ENCODE measurements around the gene ABHD3.
"Not testable (repeated sequence)": the region's sequence is repeated elsewhere in the genome, so short reads cannot be mapped to it uniquely, and the experiment has no call there.

Gene ABHD3

GRCh38 chr18:21663578-21663977 is 41.0 kb downstream of the ABHD3 start:
- H3K36me3 ChIP-seq (ENCODE audit: control insufficient read depth, insufficient read depth, low read length): no peaks in the 10 kb centered on the region
- no peaks in the 10 kb centered on the region for H3K27me3 ChIP-seq (ENCODE audit: control insufficient read depth, insufficient read depth, low read length)
- H3K27ac ChIP-seq (ENCODE audit: low read depth, low read length): no peak overlapping the region
- H3K9ac ChIP-seq (ENCODE audit: low read length): no peak overlapping the region
- H3K4me3 ChIP-seq (ENCODE audit: low read length): no peak overlapping the region
- H3K4me1 ChIP-seq (ENCODE audit: control insufficient read depth, insufficient read depth, low read length): no peaks in the 10 kb centered on the region

- Histone ChIP-seq H3K27me3 (ENCODE audit: control insufficient read depth, insufficient read depth, low read length) (no peaks in the 10 kb centered on the region), H3K27ac (ENCODE audit: low read depth, low read length) (no peak overlapping the region), H3K36me3 (ENCODE audit: control insufficient read depth, insufficient read depth, low read length) (no peaks in the 10 kb centered on the region), H3K4me3 (ENCODE audit: low read length) (no peak overlapping the region), H3K4me1 (ENCODE audit: control insufficient read depth, insufficient read depth, low read length) (no peaks in the 10 kb centered on the region), H3K9ac (ENCODE audit: low read length) (no peak overlapping the region)
Observed at GRCh38 chr18:21662581-21662980, 42.0 kb downstream of the ABHD3 start.

GRCh38 chr18:21660078-21660477 is 44.5 kb downstream of the ABHD3 start:
- no peaks in the 10 kb centered on the region for H3K4me1 ChIP-seq (ENCODE audit: control insufficient read depth, insufficient read depth, low read length)
- H3K4me3 ChIP-seq (ENCODE audit: low read length): no peak overlapping the region
- H3K27me3 ChIP-seq (ENCODE audit: control insufficient read depth, insufficient read depth, low read length): no peaks in the 10 kb centered on the region
- no peak overlapping the region for H3K27ac ChIP-seq (ENCODE audit: low read depth, low read length)
- H3K36me3 ChIP-seq (ENCODE audit: control insufficient read depth, insufficient read depth, low read length): no peaks in the 10 kb centered on the region
- no peak overlapping the region for H3K9ac ChIP-seq (ENCODE audit: low read length)

GRCh38 chr18:21656402-21656801 is 48.2 kb downstream of the ABHD3 start:
- H3K4me3 ChIP-seq (ENCODE audit: low read length): no peak overlapping the region
- no peaks in the 10 kb centered on the region for H3K36me3 ChIP-seq (ENCODE audit: control insufficient read depth, insufficient read depth, low read length)
- no peak overlapping the region for H3K27ac ChIP-seq (ENCODE audit: low read depth, low read length)
- no peak overlapping the region for H3K9ac ChIP-seq (ENCODE audit: low read length)
- H3K4me1 ChIP-seq (ENCODE audit: control insufficient read depth, insufficient read depth, low read length): no peaks in the 10 kb centered on the region
- no peaks in the 10 kb centered on the region for H3K27me3 ChIP-seq (ENCODE audit: control insufficient read depth, insufficient read depth, low read length)

- Histone ChIP-seq H3K36me3 (ENCODE audit: control insufficient read depth, insufficient read depth, low read length) (no peaks in the 10 kb centered on the region), H3K4me1 (ENCODE audit: control insufficient read depth, insufficient read depth, low read length) (no peaks in the 10 kb centered on the region), H3K4me3 (ENCODE audit: low read length) (no peak overlapping the region), H3K9ac (ENCODE audit: low read length) (no peak overlapping the region), H3K27ac (ENCODE audit: low read depth, low read length) (no peak overlapping the region), H3K27me3 (ENCODE audit: control insufficient read depth, insufficient read depth, low read length) (no peaks in the 10 kb centered on the region)
Observed at GRCh38 chr18:21653361-21653760, 51.2 kb downstream of the ABHD3 start.

- Histone ChIP-seq H3K4me1 (ENCODE audit: control insufficient read depth, insufficient read depth, low read length) (no peaks in the 10 kb centered on the region), H3K4me3 (ENCODE audit: low read length) (no peak overlapping the region), H3K27me3 (ENCODE audit: control insufficient read depth, insufficient read depth, low read length) (no peaks in the 10 kb centered on the region), H3K36me3 (ENCODE audit: control insufficient read depth, insufficient read depth, low read length) (no peaks in the 10 kb centered on the region), H3K27ac (ENCODE audit: low read depth, low read length) (no peak overlapping the region), H3K9ac (ENCODE audit: low read length) (no peak overlapping the region)
Observed at GRCh38 chr18:21652073-21652472, 52.5 kb downstream of the ABHD3 start.

- no peaks in the 10 kb centered on the region for H3K36me3 ChIP-seq (ENCODE audit: control insufficient read depth, insufficient read depth, low read length)
- H3K9ac ChIP-seq (ENCODE audit: low read length): no peak overlapping the region
- no peaks in the 10 kb centered on the region for H3K4me1 ChIP-seq (ENCODE audit: control insufficient read depth, insufficient read depth, low read length)
Observed at GRCh38 chr18:21650311-21650710, 54.3 kb downstream of the ABHD3 start.

GRCh38 chr18:21640375-21640774 is 64.2 kb downstream of the ABHD3 start:
- H3K27ac ChIP-seq (ENCODE audit: low read depth, low read length); H3K4me3 ChIP-seq (ENCODE audit: low read length); H3K9ac ChIP-seq (ENCODE audit: low read length); H3K36me3 ChIP-seq (ENCODE audit: control insufficient read depth, insufficient read depth, low read length); H3K27me3 ChIP-seq (ENCODE audit: control insufficient read depth, insufficient read depth, low read length); H3K4me1 ChIP-seq (ENCODE audit: control insufficient read depth, insufficient read depth, low read length): not testable (repeated sequence)

More at GRCh38 chr18:21650311-21650710, 54.3 kb downstream of the ABHD3 start:
- H3K27ac ChIP-seq (ENCODE audit: low read depth, low read length): no peak overlapping the region
- no peaks in the 10 kb centered on the region for H3K27me3 ChIP-seq (ENCODE audit: control insufficient read depth, insufficient read depth, low read length)
- H3K4me3 ChIP-seq (ENCODE audit: low read length): no peak overlapping the region

- Histone ChIP-seq H3K4me3 (ENCODE audit: low read length) (no peak overlapping the region), H3K36me3 (ENCODE audit: control insufficient read depth, insufficient read depth, low read length) (no peaks in the 10 kb centered on the region), H3K27me3 (ENCODE audit: control insufficient read depth, insufficient read depth, low read length) (no peaks in the 10 kb centered on the region), H3K27ac (ENCODE audit: low read depth, low read length) (no peak overlapping the region), H3K4me1 (ENCODE audit: control insufficient read depth, insufficient read depth, low read length) (no peaks in the 10 kb centered on the region), H3K9ac (ENCODE audit: low read length) (no peak overlapping the region)
Observed at GRCh38 chr18:21638822-21639221, 65.8 kb downstream of the ABHD3 start.

- Histone ChIP-seq H3K27ac (ENCODE audit: low read depth, low read length) (no peak overlapping the region), H3K9ac (ENCODE audit: low read length) (no peak overlapping the region), H3K27me3 (ENCODE audit: control insufficient read depth, insufficient read depth, low read length) (no peaks in the 10 kb centered on the region), H3K4me3 (ENCODE audit: low read length) (no peak overlapping the region), H3K4me1 (ENCODE audit: control insufficient read depth, insufficient read depth, low read length) (no peaks in the 10 kb centered on the region), H3K36me3 (ENCODE audit: control insufficient read depth, insufficient read depth, low read length) (no peaks in the 10 kb centered on the region)
Observed at GRCh38 chr18:21636769-21637168, 67.8 kb downstream of the ABHD3 start.

GRCh38 chr18:21634588-21635199 is 69.9 kb downstream of the ABHD3 start:
- H3K27ac ChIP-seq (ENCODE audit: low read depth, low read length): no peak overlapping the region
- H3K9ac ChIP-seq (ENCODE audit: low read length): no peak overlapping the region
- H3K4me1 ChIP-seq (ENCODE audit: control insufficient read depth, insufficient read depth, low read length): no peaks in the 10 kb centered on the region
- no peaks in the 10 kb centered on the region for H3K36me3 ChIP-seq (ENCODE audit: control insufficient read depth, insufficient read depth, low read length)
- H3K27me3 ChIP-seq (ENCODE audit: control insufficient read depth, insufficient read depth, low read length): no peaks in the 10 kb centered on the region
- no peak overlapping the region for H3K4me3 ChIP-seq (ENCODE audit: low read length)

GRCh38 chr18:21632393-21632792 is 72.2 kb downstream of the ABHD3 start:
- H3K4me3 ChIP-seq (ENCODE audit: low read length): no peak overlapping the region
- no peaks in the 10 kb centered on the region for H3K4me1 ChIP-seq (ENCODE audit: control insufficient read depth, insufficient read depth, low read length)
- H3K9ac ChIP-seq (ENCODE audit: low read length): no peak overlapping the region
- H3K27me3 ChIP-seq (ENCODE audit: control insufficient read depth, insufficient read depth, low read length): no peaks in the 10 kb centered on the region
- H3K27ac ChIP-seq (ENCODE audit: low read depth, low read length): no peak overlapping the region
- H3K36me3 ChIP-seq (ENCODE audit: control insufficient read depth, insufficient read depth, low read length): no peaks in the 10 kb centered on the region

- peaks cover 6% of the 10 kb centered on the region for H3K36me3 ChIP-seq (ENCODE audit: control insufficient read depth, insufficient read depth, low read length)
Observed at GRCh38 chr18:21629089-21629832, 75.3 kb downstream of the ABHD3 start.

More at GRCh38 chr18:21629089-21629832, 75.3 kb downstream of the ABHD3 start:
- Histone ChIP-seq H3K27me3 (ENCODE audit: control insufficient read depth, insufficient read depth, low read length) (no peaks in the 10 kb centered on the region), H3K27ac (ENCODE audit: low read depth, low read length) (no peak overlapping the region), H3K4me3 (ENCODE audit: low read length) (no peak overlapping the region), H3K9ac (ENCODE audit: low read length) (no peak overlapping the region), H3K4me1 (ENCODE audit: control insufficient read depth, insufficient read depth, low read length) (no peaks in the 10 kb centered on the region)
